ENCODE measurements around the gene ZNF18. TPM values are rescaled to one million over a fixed set of nuclear protein-coding genes. Genes with fewer than 3 reads are reported as not detected.
"Not testable (repeated sequence)": the region's sequence is repeated elsewhere in the genome, so short reads cannot be mapped to it uniquely, and the experiment has no call there.

Gene ZNF18
- total RNA-seq, 4 donors from 2014 or later: 4.7 to 10.5 (median 7.5) TPM

DNA sequence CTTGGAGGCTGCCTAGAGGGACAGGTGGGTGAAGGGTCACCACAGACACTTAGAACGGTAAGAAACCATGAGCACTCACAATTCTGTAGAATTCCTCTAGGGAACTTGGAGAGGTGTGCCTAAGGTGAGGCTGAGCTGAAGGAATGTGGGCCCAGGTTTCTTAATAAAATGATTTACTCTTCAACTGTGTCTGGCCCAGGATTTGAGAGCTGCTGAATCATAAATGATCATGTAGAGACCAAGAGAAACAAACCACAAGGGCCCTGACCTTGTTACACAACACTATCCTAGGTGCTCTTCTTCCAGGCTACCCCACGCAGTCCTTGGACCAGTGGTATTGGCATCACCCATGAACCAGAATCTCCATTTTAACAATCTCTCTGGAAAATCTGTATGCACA is 27.7 kb downstream of the ZNF18 start:
- TF ChIP-seq POLR2A (IDR thresholded peaks at IDR 0.05) (no peak), CTCF (IDR thresholded peaks at IDR 0.05) (no peak)
- H3K9me3 ChIP-seq: peaks cover 0 to 11% (median 4%) of the 10 kb centered on the region in 3 donors
- intact Hi-C loops (cut with DNase I): loop anchor here (2.0 kb wide), 1 partner anchor 15 kb away; no protein-coding TSS in a partner anchor
- no peaks in the 10 kb centered on the region for H3K36me3 ChIP-seq
- 38 to 48% methylated on average over 2 of the region's 2 CpGs for WGBS, 2 donors
- peak overlapping the region; percentile 74 to 86 (median 82) for H3K27ac ChIP-seq
- H3K4me1 ChIP-seq: peaks cover 3 to 49% (median 13%) of the 10 kb centered on the region in 3 donors
- no peak for DNase-seq
- H3K4me3 ChIP-seq: no peak overlapping the region
- H3K27me3 ChIP-seq: no peaks in the 10 kb centered on the region

GRCh38 chr17:11954936-11955335 is 42.3 kb downstream of the ZNF18 start:
- peak overlapping the region in 1 of 4 donors; percentile 42 for H3K27ac ChIP-seq
- intact Hi-C loops (cut with DNase I): loop anchor here (2.0 kb wide), 1 partner anchor 14 kb away; no protein-coding TSS in a partner anchor
- no peaks in the 10 kb centered on the region for H3K27me3 ChIP-seq
- H3K4me3 ChIP-seq: no peak overlapping the region
- DNase-seq: no peak
- H3K36me3 ChIP-seq: peaks cover 0 to 18% (median 0%) of the 10 kb centered on the region in 3 donors
- peaks cover 0 to 29% (median 0%) of the 10 kb centered on the region in 3 donors for H3K4me1 ChIP-seq
- TF ChIP-seq POLR2A (IDR thresholded peaks at IDR 0.05) (no peak), CTCF (IDR thresholded peaks at IDR 0.05) (no peak)
- peaks cover 0 to 16% (median 7%) of the 10 kb centered on the region in 3 donors for H3K9me3 ChIP-seq

GRCh38 chr17:11953924-11954323 is 43.4 kb downstream of the ZNF18 start:
- Histone ChIP-seq H3K9me3 (peaks cover 0 to 16% (median 7%) of the 10 kb centered on the region in 3 donors), H3K4me3 (no peak overlapping the region), H3K27ac (no peak overlapping the region), H3K4me1 (peaks cover 0 to 39% (median 0%) of the 10 kb centered on the region in 3 donors), H3K36me3 (peaks cover 0 to 18% (median 0%) of the 10 kb centered on the region in 3 donors), H3K27me3 (no peaks in the 10 kb centered on the region)
- WGBS, 2 donors: 95 to 100% methylated on average over 1 of the region's 1 CpG
- TF ChIP-seq POLR2A (IDR thresholded peaks at IDR 0.05) (no peak), CTCF (IDR thresholded peaks at IDR 0.05) (no peak)
- intact Hi-C loops (cut with DNase I): loop anchor here (2.0 kb wide), 1 partner anchor 15 kb away; no protein-coding TSS in a partner anchor
- no peak for DNase-seq

- 85 to 95% methylated on average over 3 of the region's 3 CpGs for WGBS, 2 donors
- Histone ChIP-seq H3K36me3 (peaks cover 0 to 8% (median 0%) of the 10 kb centered on the region in 3 donors), H3K4me3 (no peak overlapping the region), H3K27ac (no peak overlapping the region), H3K4me1 (peaks cover 0 to 50% (median 0%) of the 10 kb centered on the region in 3 donors), H3K9me3 (peaks cover 0 to 16% (median 7%) of the 10 kb centered on the region in 3 donors), H3K27me3 (no peaks in the 10 kb centered on the region)
- DNase-seq: no peak
- no peak for TF ChIP-seq POLR2A (IDR thresholded peaks at IDR 0.05)
- TF ChIP-seq CTCF (IDR thresholded peaks at IDR 0.05): no peak
- intact Hi-C loops (cut with DNase I): no loop called here
Observed at GRCh38 chr17:11952610-11953009, 44.7 kb downstream of the ZNF18 start.

- TF ChIP-seq POLR2A (IDR thresholded peaks at IDR 0.05) (no peak), CTCF (IDR thresholded peaks at IDR 0.05) (no peak)
- intact Hi-C loops (cut with DNase I): no loop called here
- H3K27ac ChIP-seq: peak overlapping the region in 3 of 4 donors; percentile 24 to 87 (median 85)
Observed at GRCh38 chr17:11950771-11951519, 46.3 kb downstream of the ZNF18 start.

DNA sequence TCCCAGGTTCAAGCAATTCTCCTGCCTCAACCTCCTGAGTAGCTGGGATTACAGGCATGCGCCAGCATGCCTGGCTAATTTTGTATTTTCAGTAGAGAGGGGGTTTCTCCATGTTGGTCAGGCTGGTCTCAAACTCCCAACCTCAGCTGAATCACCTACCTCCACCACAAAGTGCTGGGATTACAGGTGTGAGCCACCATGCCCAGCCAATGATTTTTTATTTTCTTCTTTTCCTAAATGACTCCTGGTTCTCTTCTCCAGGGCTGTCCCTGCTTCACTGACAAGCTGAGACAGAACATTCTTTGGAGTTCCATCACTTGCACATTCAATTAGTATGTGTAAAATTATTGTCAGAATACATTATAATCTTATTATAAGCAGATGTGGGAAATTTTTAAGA is 47.7 kb downstream of the ZNF18 start:
- H3K27ac ChIP-seq: peak overlapping the region in 3 of 4 donors; percentile 76 to 87 (median 85)
- H3K36me3 ChIP-seq; intact Hi-C loops (cut with DNase I); H3K4me3 ChIP-seq; DNase-seq; H3K27me3 ChIP-seq: not testable (repeated sequence)
- WGBS, 2 donors: 50 to 63% methylated on average over 1 of the region's 1 CpG
- peaks cover 0 to 16% (median 7%) of the 10 kb centered on the region in 3 donors for H3K9me3 ChIP-seq
- peaks cover 0 to 53% (median 6%) of the 10 kb centered on the region in 3 donors for H3K4me1 ChIP-seq

More at GRCh38 chr17:11950771-11951519, 46.3 kb downstream of the ZNF18 start:
- Histone ChIP-seq H3K36me3 (peaks cover 0 to 8% (median 0%) of the 10 kb centered on the region in 3 donors), H3K4me1 (peaks cover 0 to 50% (median 0%) of the 10 kb centered on the region in 3 donors), H3K9me3 (peaks cover 0 to 16% (median 7%) of the 10 kb centered on the region in 3 donors), H3K27me3 (no peaks in the 10 kb centered on the region), H3K4me3 (no peak overlapping the region)
- no peak for DNase-seq
- WGBS, 2 donors: 52 to 54% methylated on average over 4 to 7 of the region's 7 CpGs

Data from esophagus squamous epithelium (tissue), 5 donors.